Endodermal cell (in vitro differentiated cells): ENCODE measurements around the gene STRA8. TPM values are rescaled to one million over a fixed set of nuclear protein-coding genes. Genes with fewer than 3 reads are reported as not detected.

Experiments used
- DNase-seq: peaks from one replicate; pipeline ENCODE4 v3.0.0-alpha.2; 2017
- H3K27ac ChIP-seq: 2 replicates; pipeline ENCODE4 v1.5.1; 2013; ENCODE audit warnings: mild to moderate bottlenecking, low read depth, low read length, moderate library complexity
- H3K27me3 ChIP-seq: 2 replicates; pipeline ENCODE4 v1.6.1; 2013; ENCODE audit warnings: mild to moderate bottlenecking, low read length, moderate library complexity; ENCODE audit not compliant: insufficient read depth, control insufficient read depth, poor library complexity, severe bottlenecking
- H3K36me3 ChIP-seq: 2 replicates; pipeline ENCODE4 v1.7.0; 2013; ENCODE audit warnings: mild to moderate bottlenecking, low read length, moderate library complexity; ENCODE audit not compliant: control insufficient read depth, insufficient read depth
- H3K4me1 ChIP-seq: one replicate; pipeline ENCODE4 v1.7.0; 2013; ENCODE audit warnings: low read length; ENCODE audit not compliant: control insufficient read depth, insufficient read depth
- H3K4me3 ChIP-seq: 2 replicates; pipeline ENCODE4 v1.5.1; 2013; ENCODE audit warnings: mild to moderate bottlenecking, low read length, moderate library complexity
- H3K9ac ChIP-seq: 2 replicates; pipeline ENCODE4 v1.6.1; 2013; ENCODE audit warnings: mild to moderate bottlenecking, low read length, moderate library complexity; ENCODE audit not compliant: poor library complexity, severe bottlenecking; ENCODE audit errors: extremely low read depth
- H3K9me3 ChIP-seq: 2 replicates; pipeline ENCODE4 v1.6.1; 2013; ENCODE audit warnings: mild to moderate bottlenecking, low read length, moderate library complexity; ENCODE audit not compliant: control insufficient read depth
- H3K27ac Mint-ChIP-seq: 2 replicates; pipeline ENCODE4 v1.8.0; 2020; ENCODE audit warnings: mixed read lengths
- H3K27me3 Mint-ChIP-seq: 2 replicates; pipeline ENCODE4 v1.8.0; 2021; ENCODE audit warnings: mild to moderate bottlenecking, mixed read lengths; ENCODE audit not compliant: insufficient read depth
- H3K36me3 Mint-ChIP-seq: 2 replicates; pipeline ENCODE4 v1.8.0; 2020; ENCODE audit warnings: low read depth, mixed read lengths
- H3K4me1 Mint-ChIP-seq: 2 replicates; pipeline ENCODE4 v1.8.0; 2020; ENCODE audit warnings: mixed read lengths
- H3K4me3 Mint-ChIP-seq: 2 replicates; pipeline ENCODE4 v1.8.0; 2020; ENCODE audit warnings: mild to moderate bottlenecking, moderate library complexity, mixed read lengths
- H3K9me3 Mint-ChIP-seq: 2 replicates; pipeline ENCODE4 v1.8.0; 2020; ENCODE audit warnings: mild to moderate bottlenecking, mixed read lengths
- CTCF ChIP-seq: fragments of 200-600 bp; sonication (generic); conservative IDR thresholded peaks from 2 replicates; pipeline ENCODE4 v1.5.0; 2021; ENCODE audit warnings: antibody characterized with exemption, mild to moderate bottlenecking
- WGBS, 2 experiments: methylation state at CpG; one replicate each; pipeline versions ENCODE4 v1.1.5 to v1.1.7; 2013; ENCODE audit warnings: missing lambda C conversion rate in 2 of 2, mixed read lengths in 1 of 2; ENCODE audit not compliant: insufficient coverage in 1 of 2, insufficient read length in 1 of 2; 5-methylcytosine and 5-hydroxymethylcytosine counted together
- total RNA-seq, 2 donors: library from RNA; stranded (reverse); fragmentation: NEBNext Ultra II Directional in 1 of 2; extraction: Animal tissue kit (Norgen Biotek cat#: 25700) in 1 of 2; gene quantifications; 2 replicates in 1 of 2; 3 replicates in 1 of 2; pipeline ENCODE4 v1.2.1, GENCODE V29; 2021

STRA8 gene
- total RNA-seq, 2 donors from 2014 or later, result not detected

- Mint-ChIP-seq H3K27me3 (no peaks in the 10 kb centered on the region), H3K36me3 (no peaks in the 10 kb centered on the region), H3K27ac (no peak overlapping the region), H3K9me3 (peaks cover 9% of the 10 kb centered on the region), H3K4me1 (no peaks in the 10 kb centered on the region), H3K4me3 (no peak overlapping the region)
- H3K9me3 ChIP-seq, result peaks cover 9% of the 10 kb centered on the region
- H3K36me3 ChIP-seq, result no peaks in the 10 kb centered on the region
- no peak overlapping the region for H3K27ac ChIP-seq
- no peaks in the 10 kb centered on the region for H3K4me1 ChIP-seq
- no peak for DNase-seq
- H3K27me3 ChIP-seq, result no peaks in the 10 kb centered on the region
- 67 to 75% methylated on average over 1 of the region's 1 CpG for WGBS, 2 experiments
- no peak for TF ChIP-seq CTCF
- no peak overlapping the region for H3K9ac ChIP-seq
- no peak overlapping the region for H3K4me3 ChIP-seq
Measured at GRCh38 chr7:135224027-135224426, 9.6 kb upstream of the STRA8 start.

GRCh38 chr7:135231686-135232085 is 2.0 kb upstream of the STRA8 start:
- no peaks in the 10 kb centered on the region for H3K4me1 Mint-ChIP-seq
- no peak overlapping the region for H3K27ac Mint-ChIP-seq
- Histone ChIP-seq H3K4me3 (no peak overlapping the region), H3K36me3 (no peaks in the 10 kb centered on the region), H3K27ac (no peak overlapping the region), H3K9ac (no peak overlapping the region), H3K9me3 (no peaks in the 10 kb centered on the region), H3K27me3 (no peaks in the 10 kb centered on the region), H3K4me1 (no peaks in the 10 kb centered on the region)
- DNase-seq, result no peak
- no peaks in the 10 kb centered on the region for H3K27me3 Mint-ChIP-seq
- H3K9me3 Mint-ChIP-seq, result no peaks in the 10 kb centered on the region
- TF ChIP-seq CTCF, result no peak
- H3K36me3 Mint-ChIP-seq, result no peaks in the 10 kb centered on the region
- H3K4me3 Mint-ChIP-seq, result no peak overlapping the region

- Histone ChIP-seq H3K27me3 (no peaks in the 10 kb centered on the region), H3K27ac (no peak overlapping the region), H3K36me3 (no peaks in the 10 kb centered on the region), H3K9me3 (no peaks in the 10 kb centered on the region), H3K9ac (no peak overlapping the region), H3K4me1 (no peaks in the 10 kb centered on the region), H3K4me3 (no peak overlapping the region)
- Mint-ChIP-seq H3K9me3 (no peaks in the 10 kb centered on the region), H3K4me3 (no peak overlapping the region), H3K27me3 (no peaks in the 10 kb centered on the region), H3K36me3 (no peaks in the 10 kb centered on the region), H3K4me1 (no peaks in the 10 kb centered on the region), H3K27ac (no peak overlapping the region)
- WGBS, 2 experiments, result 83 to 97% methylated on average over 1 to 5 of the region's 6 CpGs
- TF ChIP-seq CTCF, result no peak
- DNase-seq, result no peak
Measured at GRCh38 chr7:135232087-135232486, 1.6 kb upstream of the STRA8 start.
